ENCODE data around the gene PPP1R12B.
"Not testable (repeated sequence)": the region's sequence is repeated elsewhere in the genome, so short reads cannot be mapped to it uniquely, and the experiment has no call there.

PPP1R12B gene

GRCh38 chr1:202348005-202348508 is 442 bp upstream of the PPP1R12B start:
- in situ Hi-C loops (cut with MboI; ENCODE audit: low sequenced_read_pairs): no loop called here

GRCh38 chr1:202349206-202349928 is 868 bp downstream of the PPP1R12B start:
- in situ Hi-C loops (cut with MboI; ENCODE audit: low sequenced_read_pairs): no loop called here

DNA sequence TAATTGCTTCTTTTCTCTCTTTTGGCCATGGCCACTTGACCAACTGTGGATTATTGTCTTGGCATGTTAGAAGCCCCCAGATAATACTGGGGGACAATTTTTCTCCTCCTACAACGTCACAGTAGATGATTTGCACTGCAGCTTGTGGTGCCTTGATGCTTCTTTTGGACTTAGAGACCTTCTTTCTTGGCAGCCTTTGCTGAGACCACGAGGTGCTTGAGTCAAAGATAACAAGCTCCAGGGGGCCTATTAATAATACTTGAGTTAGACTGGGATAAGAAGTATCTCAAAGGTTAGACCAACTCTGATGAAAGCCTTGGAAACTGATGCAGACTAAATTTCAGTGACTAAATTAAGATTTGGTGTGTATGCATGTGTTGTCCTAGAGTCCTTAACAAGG is 3.2 kb downstream of the PPP1R12B start:
- in situ Hi-C loops (cut with MboI; ENCODE audit: low sequenced_read_pairs): no loop called here

DNA sequence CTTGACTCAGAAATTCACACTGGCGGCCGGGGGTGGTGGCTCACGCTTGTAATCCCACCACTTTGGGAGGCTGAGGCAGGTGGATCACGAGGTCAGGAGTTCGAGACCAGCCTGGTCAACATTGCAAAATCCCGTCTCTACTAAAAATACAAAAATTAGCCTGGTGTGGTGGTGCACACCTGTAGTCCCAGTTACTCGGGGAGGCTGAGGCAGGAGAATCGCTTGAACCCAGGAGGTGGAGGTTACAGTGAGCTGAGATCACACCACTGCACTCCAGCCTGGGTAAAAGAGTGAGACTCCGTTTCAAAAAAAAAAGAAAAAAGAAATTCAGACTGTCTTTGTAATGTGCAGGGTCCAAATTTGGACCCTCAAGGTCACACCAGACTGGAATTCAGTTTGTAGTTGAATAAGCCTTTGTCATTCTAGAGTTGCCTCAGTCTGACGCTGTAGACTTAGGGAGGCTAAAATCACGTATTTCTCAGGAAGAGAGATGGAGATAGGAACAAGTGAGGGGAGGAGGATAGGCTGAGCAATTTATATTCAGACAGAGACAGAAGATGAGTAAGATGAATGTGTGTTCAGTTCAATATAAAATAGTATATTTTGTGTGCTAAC is 4.2 kb downstream of the PPP1R12B start:
- in situ Hi-C loops (cut with MboI; ENCODE audit: low sequenced_read_pairs): not testable (repeated sequence)

DNA sequence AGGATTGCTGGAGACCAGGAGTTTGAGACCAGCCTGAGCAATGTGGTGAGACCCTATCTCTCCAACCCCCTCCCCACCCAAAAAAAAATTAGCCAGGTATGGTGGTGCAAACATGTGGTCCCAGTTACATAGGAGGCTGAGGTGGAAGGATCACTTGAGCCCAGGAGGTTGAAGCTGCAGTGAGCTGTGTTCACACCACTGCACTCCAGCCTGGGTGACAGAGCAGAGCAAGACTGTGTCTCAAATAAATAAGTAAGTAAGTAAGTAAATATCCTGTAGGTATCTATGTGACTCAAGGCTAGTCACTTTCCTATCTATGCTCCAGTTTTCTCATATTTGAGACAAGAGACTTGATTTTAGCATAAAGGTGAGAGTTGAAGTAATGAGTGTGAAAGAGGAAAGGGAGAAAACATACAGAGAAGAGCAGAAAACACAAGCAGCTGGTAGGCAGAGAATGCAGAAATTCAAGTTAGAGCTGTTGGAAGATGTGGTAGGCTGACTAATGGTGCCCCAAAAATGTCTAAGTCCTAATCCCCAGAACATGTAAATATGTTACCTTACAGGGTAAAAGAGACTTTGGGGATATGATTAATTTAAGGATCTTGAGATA is 7.5 kb downstream of the PPP1R12B start:
- in situ Hi-C loops (cut with MboI; ENCODE audit: low sequenced_read_pairs): no loop called here

- in situ Hi-C loops (cut with MboI; ENCODE audit: low sequenced_read_pairs): no loop called here
Observed at GRCh38 chr1:202357506-202357905, 9.0 kb downstream of the PPP1R12B start.

GRCh38 chr1:202361224-202361623 is 12.7 kb downstream of the PPP1R12B start:
- in situ Hi-C loops (cut with MboI; ENCODE audit: low sequenced_read_pairs): no loop called here

DNA sequence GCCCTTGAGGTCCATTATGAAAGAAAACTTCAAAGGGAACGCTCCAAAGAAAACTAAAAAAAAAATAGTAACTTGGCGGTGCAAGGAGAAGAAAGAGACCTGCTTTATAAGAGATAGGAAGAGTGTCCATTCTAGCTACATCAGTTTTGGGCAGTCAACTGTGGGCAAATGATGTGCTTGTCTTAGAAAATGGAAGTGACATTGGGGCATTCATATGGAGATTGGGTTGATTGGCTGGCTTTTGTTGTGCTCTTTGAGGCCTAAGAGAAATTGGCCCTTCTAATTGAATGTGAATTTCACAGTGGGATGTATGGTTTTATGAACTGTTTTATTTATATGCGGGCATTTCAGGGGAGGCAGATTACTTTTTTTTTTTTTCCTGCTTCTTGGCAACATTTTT is 13.2 kb downstream of the PPP1R12B start:
- in situ Hi-C loops (cut with MboI; ENCODE audit: low sequenced_read_pairs): no loop called here

DNA sequence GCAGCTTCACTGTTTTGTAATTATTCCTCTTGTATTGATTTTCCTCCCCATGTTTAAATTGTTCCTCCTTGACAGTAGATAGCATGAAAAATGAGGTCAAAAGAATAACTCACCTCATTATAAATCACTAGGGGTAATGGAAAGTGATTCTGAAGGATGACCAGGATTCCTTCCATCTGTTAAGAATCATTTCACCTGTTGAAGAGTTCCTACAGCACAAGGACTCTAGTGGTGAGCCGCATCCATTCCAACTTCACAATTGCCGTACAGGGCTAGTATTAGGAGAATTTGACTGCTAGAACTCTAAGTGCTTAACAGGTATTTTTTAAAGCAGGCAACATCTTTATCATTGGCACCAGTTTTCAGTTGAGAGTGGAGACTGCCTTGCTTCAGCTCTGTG is 13.7 kb downstream of the PPP1R12B start:
- in situ Hi-C loops (cut with MboI; ENCODE audit: low sequenced_read_pairs): no loop called here

- in situ Hi-C loops (cut with MboI; ENCODE audit: low sequenced_read_pairs): no loop called here
Observed at GRCh38 chr1:202365092-202365815, 16.8 kb downstream of the PPP1R12B start.

GRCh38 chr1:202367271-202367670 is 18.8 kb downstream of the PPP1R12B start:
- in situ Hi-C loops (cut with MboI; ENCODE audit: low sequenced_read_pairs): no loop called here

DNA sequence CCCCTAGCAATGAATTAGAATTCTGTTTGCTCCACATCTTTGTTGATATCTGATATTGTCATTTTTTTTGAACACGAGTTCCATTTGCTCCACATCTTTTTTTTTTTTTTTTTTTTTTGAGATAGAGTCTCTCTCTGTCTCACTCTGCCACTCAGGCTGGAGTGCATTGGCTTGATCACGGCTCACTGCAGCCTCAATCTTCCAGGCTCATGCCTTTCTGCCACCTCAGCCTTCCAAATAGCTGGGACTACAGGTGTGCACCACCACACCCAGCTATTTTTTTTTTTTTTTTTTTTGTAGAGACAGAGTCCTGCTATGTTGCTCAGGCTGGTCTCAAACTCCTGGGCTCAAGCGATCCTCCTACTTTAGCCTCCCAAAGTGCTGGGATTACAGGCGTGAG is 22.4 kb downstream of the PPP1R12B start:
- in situ Hi-C loops (cut with MboI; ENCODE audit: low sequenced_read_pairs): not testable (repeated sequence)

DNA sequence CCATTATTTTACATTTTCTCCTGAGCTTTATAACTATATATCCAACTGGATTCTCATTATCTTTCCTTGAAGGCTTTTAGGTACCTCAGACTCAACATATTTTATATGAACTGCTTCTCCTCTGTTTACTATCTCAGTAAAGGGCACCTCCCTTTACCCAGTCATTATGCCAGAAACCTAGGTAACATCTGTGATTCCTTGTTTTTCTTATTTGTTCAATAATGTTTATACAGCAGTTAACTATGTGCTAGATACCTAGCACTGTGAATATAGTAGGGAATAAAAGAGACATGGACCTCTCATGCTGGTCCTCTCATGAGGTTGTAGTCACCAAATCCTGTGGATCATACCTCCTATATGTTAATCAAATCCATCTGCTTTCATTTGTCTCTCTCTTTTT is 25.6 kb downstream of the PPP1R12B start:
- in situ Hi-C loops (cut with MboI; ENCODE audit: low sequenced_read_pairs): no loop called here

- in situ Hi-C loops (cut with MboI; ENCODE audit: low sequenced_read_pairs): not testable (repeated sequence)
Observed at GRCh38 chr1:202375175-202375574, 26.7 kb downstream of the PPP1R12B start.

GRCh38 chr1:202376247-202376646 is 27.7 kb downstream of the PPP1R12B start:
- in situ Hi-C loops (cut with MboI; ENCODE audit: low sequenced_read_pairs): no loop called here

GRCh38 chr1:202379884-202380529 is 31.5 kb downstream of the PPP1R12B start:
- in situ Hi-C loops (cut with MboI; ENCODE audit: low sequenced_read_pairs): not testable (repeated sequence)

DNA sequence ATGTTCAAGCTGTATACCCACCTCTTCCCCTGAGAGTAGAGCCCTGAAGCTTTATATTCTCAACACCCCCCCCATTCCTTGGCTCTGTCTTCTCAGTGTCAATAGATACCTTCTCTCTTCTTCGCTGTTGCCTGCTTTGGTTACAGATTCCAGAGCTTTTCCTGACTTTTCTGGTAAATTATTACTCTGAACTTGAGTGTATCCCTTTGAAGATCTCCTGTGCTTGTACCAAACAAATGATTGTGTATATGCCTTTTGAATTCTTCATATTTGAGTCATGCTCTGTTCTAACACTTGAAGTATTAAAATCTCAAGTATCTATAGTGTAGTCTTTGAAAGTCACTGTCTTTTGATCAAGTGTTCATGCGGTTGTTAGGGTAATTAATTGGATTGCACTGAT is 32.0 kb downstream of the PPP1R12B start:
- in situ Hi-C loops (cut with MboI; ENCODE audit: low sequenced_read_pairs): not testable (repeated sequence)

DNA sequence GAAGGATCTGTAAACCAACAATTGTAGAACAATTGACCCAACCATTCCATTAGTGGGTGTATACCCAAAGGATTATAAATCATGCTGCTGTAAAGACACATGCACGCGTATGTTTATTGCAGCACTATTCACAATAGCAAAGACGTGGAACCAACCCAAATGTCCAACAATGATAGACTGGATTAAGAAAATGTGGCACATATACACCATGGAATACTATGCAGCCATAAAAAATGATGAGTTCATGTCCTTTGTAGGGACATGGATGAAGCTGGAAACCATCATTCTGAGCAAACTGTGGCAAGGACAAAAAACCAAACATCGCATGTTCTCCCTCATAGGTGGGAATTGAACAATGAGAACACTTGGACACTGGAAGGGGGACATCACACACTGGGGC is 33.4 kb downstream of the PPP1R12B start:
- in situ Hi-C loops (cut with MboI; ENCODE audit: low sequenced_read_pairs): not testable (repeated sequence)

- in situ Hi-C loops (cut with MboI; ENCODE audit: low sequenced_read_pairs): not testable (repeated sequence)
Observed at GRCh38 chr1:202395831-202396230, 47.3 kb downstream of the PPP1R12B start.

- in situ Hi-C loops (cut with MboI; ENCODE audit: low sequenced_read_pairs): no loop called here
Observed at GRCh38 chr1:202397256-202397655, 48.8 kb downstream of the PPP1R12B start.

DNA sequence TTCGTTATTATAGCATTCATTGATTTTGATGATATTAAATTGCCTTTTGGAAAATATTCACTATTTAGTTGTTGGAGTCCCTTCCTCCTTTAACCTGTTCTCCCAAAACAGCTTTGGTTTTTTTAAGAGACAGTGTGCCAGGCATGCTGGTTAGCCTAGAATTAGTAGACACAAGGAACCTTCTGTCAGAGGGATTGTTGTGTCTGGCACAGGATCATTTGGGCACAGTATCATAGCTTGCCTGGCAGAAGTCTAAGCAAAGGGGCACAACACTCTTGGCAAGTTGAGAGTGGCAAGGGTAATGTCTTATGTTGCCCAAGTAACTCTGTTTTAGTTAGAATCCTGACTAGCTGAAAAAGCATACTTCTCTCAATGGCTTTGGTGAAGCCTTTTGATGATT is 49.9 kb downstream of the PPP1R12B start:
- in situ Hi-C loops (cut with MboI; ENCODE audit: low sequenced_read_pairs): not testable (repeated sequence)

Data from HL-60/S4 (cell line).